CD4-positive, alpha-beta memory T cell (primary cell): Measurements from ENCODE around the gene UBL3. TPM values are rescaled to one million over a fixed set of nuclear protein-coding genes. Genes with fewer than 3 reads are reported as not detected.

Experiments used
- CTCF ChIA-PET: fragments of 350-600 bp; sonication (Branson Sonifier 250); formaldehyde crosslinking; loops from one replicate; lab custom pipeline; 2021; ENCODE audit warnings: inconsistent platforms; ENCODE audit not compliant: partially characterized antibody; lab: Charles Lee
- POLR2A ChIA-PET: fragments of 350-600 bp; sonication (Branson Sonifier 250); formaldehyde crosslinking; loops from one replicate; lab custom pipeline; 2021; ENCODE audit not compliant: partially characterized antibody; lab: Charles Lee
- DNase-seq, 5 donors: peaks; one replicate each; pipeline versions ENCODE4 v3.0.0 to v3.0.0-alpha.2; 2020 to 2022; ENCODE audit warnings: mixed read lengths in 1 of 5
- H3K27ac ChIP-seq: one replicate; pipeline ENCODE4 v1.7.0; 2013; ENCODE audit warnings: low read depth, low read length
- H3K27me3 ChIP-seq: 2 replicates; pipeline ENCODE4 v1.7.0; 2013; ENCODE audit warnings: mild to moderate bottlenecking, low read length, moderate library complexity; ENCODE audit not compliant: insufficient read depth
- H3K36me3 ChIP-seq: 2 replicates; pipeline ENCODE4 v1.7.0; 2013; ENCODE audit warnings: mild to moderate bottlenecking, low read length, moderate library complexity; ENCODE audit not compliant: insufficient read depth
- H3K4me1 ChIP-seq: 2 replicates; pipeline ENCODE4 v1.7.0; 2013; ENCODE audit warnings: mild to moderate bottlenecking, low read length, moderate library complexity; ENCODE audit not compliant: insufficient read depth
- H3K4me3 ChIP-seq, 2 donors: one replicate each; pipeline ENCODE4 v1.7.0; 2013; ENCODE audit warnings: low read length in 2 of 2, mild to moderate bottlenecking in 1 of 2
- H3K9me3 ChIP-seq, 2 donors: one replicate each; pipeline ENCODE4 v1.7.0; 2013; ENCODE audit warnings: low read length in 2 of 2, control low read depth in 1 of 2; ENCODE audit not compliant: control insufficient read depth in 1 of 2
- H3K27ac Mint-ChIP-seq, 7 donors: one replicate each; pipeline ENCODE4 v1.8.0; 2020 to 2021; ENCODE audit warnings: mixed read lengths in 7 of 7, mild to moderate bottlenecking in 6 of 7, inconsistent platforms in 3 of 7, moderate library complexity in 3 of 7
- H3K27me3 Mint-ChIP-seq, 2 donors: one replicate each; pipeline ENCODE4 v1.8.0; 2020 to 2021; ENCODE audit warnings: mixed read lengths in 2 of 2
- H3K36me3 Mint-ChIP-seq, 2 donors: one replicate each; pipeline ENCODE4 v1.8.0; 2020 to 2021; ENCODE audit warnings: mixed read lengths in 2 of 2, inconsistent platforms in 1 of 2, mild to moderate bottlenecking in 1 of 2
- H3K4me1 Mint-ChIP-seq, 4 donors: one replicate each; pipeline ENCODE4 v1.8.0; 2020 to 2021; ENCODE audit warnings: mixed read lengths in 4 of 4, mild to moderate bottlenecking in 1 of 4
- H3K4me3 Mint-ChIP-seq, 8 donors: one replicate each; pipeline ENCODE4 v1.8.0; 2020 to 2021; ENCODE audit warnings: mixed read lengths in 8 of 8, mild to moderate bottlenecking in 7 of 8, moderate library complexity in 6 of 8, inconsistent platforms in 3 of 8
- H3K9me3 Mint-ChIP-seq, 8 donors: one replicate each; pipeline ENCODE4 v1.8.0; 2020 to 2021; ENCODE audit warnings: mixed read lengths in 8 of 8, mild to moderate bottlenecking in 5 of 8, inconsistent platforms in 3 of 8, moderate library complexity in 1 of 8
- intact Hi-C: fragments of 100-400 bp; cut with micrococcal nuclease; formaldehyde crosslinking; loops from one replicate; pipeline ENCODE4 v1.15.1; 2023
- polyA plus RNA-seq, 2 donors: library from polyadenylated mRNA; unstranded; fragments of 300-500 nt; fragmentation: Illumina TruSeq; gene quantifications; one replicate each; pipeline ENCODE4 v1.2.3, GENCODE V29; 2021
- total RNA-seq, 2 experiments: library from RNA; stranded (reverse); gene quantifications; one replicate each; pipeline ENCODE4 v1.2.3, GENCODE V29; 2021

Gene UBL3
- total and polyA plus RNA-seq, 4 experiments from 2014 or later, result 45.7 to 47.4 (median 46.6) TPM

DNA sequence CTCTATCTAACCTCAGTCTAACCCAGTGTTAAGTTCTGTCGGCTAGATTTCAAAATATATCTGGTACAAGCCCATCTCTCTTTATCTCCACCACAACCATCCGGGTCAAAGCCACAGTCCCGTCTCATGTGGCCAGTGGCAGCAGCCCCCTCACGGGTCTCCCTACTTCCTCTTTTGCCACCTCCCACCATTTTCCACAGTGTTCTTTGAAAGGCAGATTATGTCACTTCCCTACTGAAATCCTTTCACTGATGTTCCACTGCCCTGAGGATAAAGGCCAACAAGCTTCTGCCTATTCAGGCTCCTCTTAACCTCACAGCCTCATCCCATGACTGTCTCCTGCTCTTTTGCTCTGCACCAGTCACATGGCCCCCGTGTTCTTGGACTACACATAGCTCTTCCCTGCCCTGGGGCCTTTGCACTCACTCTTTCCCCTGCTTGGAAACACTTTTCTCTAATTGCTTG lies 117.2 kb downstream of the UBL3 start:
- no peak overlapping the region for H3K4me3 Mint-ChIP-seq
- POLR2A ChIA-PET, result no interaction called here
- H3K4me3 ChIP-seq, result no peak overlapping the region
- H3K9me3 ChIP-seq, result no peaks in the 10 kb centered on the region
- CTCF ChIA-PET, result interaction anchor here (1.3 kb wide), 1 partner anchor 225 kb away, joined by 3 read pairs; no protein-coding TSS in a partner anchor
- H3K4me1 ChIP-seq, result no peaks in the 10 kb centered on the region
- no peaks in the 10 kb centered on the region for H3K36me3 ChIP-seq
- H3K9me3 Mint-ChIP-seq, result no peaks in the 10 kb centered on the region
- peaks cover 0 to 4% (median 2%) of the 10 kb centered on the region in 4 donors for H3K4me1 Mint-ChIP-seq
- H3K36me3 Mint-ChIP-seq, result no peaks in the 10 kb centered on the region
- no peak for DNase-seq
- H3K27ac Mint-ChIP-seq, result no peak overlapping the region
- peaks cover 32 to 39% of the 10 kb centered on the region in 2 donors for H3K27me3 Mint-ChIP-seq
- H3K27ac ChIP-seq, result no peak overlapping the region
- H3K27me3 ChIP-seq, result no peaks in the 10 kb centered on the region
- intact Hi-C loops, result no loop called here

- Histone ChIP-seq H3K4me3 (no peak overlapping the region), H3K9me3 (peaks cover 0 to 5% of the 10 kb centered on the region in 2 donors), H3K36me3 (no peaks in the 10 kb centered on the region), H3K27ac (no peak overlapping the region), H3K27me3 (no peaks in the 10 kb centered on the region), H3K4me1 (no peaks in the 10 kb centered on the region)
- H3K9me3 Mint-ChIP-seq, result peaks cover 0 to 9% (median 6%) of the 10 kb centered on the region in 8 donors
- ChIA-PET CTCF (interaction anchor here (0.7 kb wide), 1 partner anchor 22 kb away, joined by 3 read pairs; no protein-coding TSS in a partner anchor), POLR2A (no interaction called here)
- H3K4me1 Mint-ChIP-seq, result peaks cover 0 to 4% (median 2%) of the 10 kb centered on the region in 4 donors
- no peaks in the 10 kb centered on the region for H3K36me3 Mint-ChIP-seq
- no peak for DNase-seq
- no peak overlapping the region for H3K27ac Mint-ChIP-seq
- no peak overlapping the region for H3K4me3 Mint-ChIP-seq
- H3K27me3 Mint-ChIP-seq, result peaks cover 35 to 41% of the 10 kb centered on the region in 2 donors
- intact Hi-C loops, result no loop called here
Measured at GRCh38 chr13:29730253-29730652, 120.2 kb downstream of the UBL3 start.

GRCh38 chr13:29722415-29722814 lies 128.0 kb downstream of the UBL3 start:
- Mint-ChIP-seq H3K27me3 (peaks cover 7 to 13% of the 10 kb centered on the region in 2 donors), H3K36me3 (no peaks in the 10 kb centered on the region), H3K27ac (no peak overlapping the region), H3K4me1 (no peaks in the 10 kb centered on the region), H3K9me3 (peaks cover 2 to 8% (median 6%) of the 10 kb centered on the region in 8 donors), H3K4me3 (no peak overlapping the region)
- Histone ChIP-seq H3K36me3 (no peaks in the 10 kb centered on the region), H3K4me3 (no peak overlapping the region), H3K27me3 (no peaks in the 10 kb centered on the region), H3K9me3 (peaks cover 0 to 5% of the 10 kb centered on the region in 2 donors), H3K4me1 (no peaks in the 10 kb centered on the region), H3K27ac (no peak overlapping the region)
- ChIA-PET CTCF (no interaction called here), POLR2A (no interaction called here)
- intact Hi-C loops, result no loop called here
- no peak for DNase-seq

DNA sequence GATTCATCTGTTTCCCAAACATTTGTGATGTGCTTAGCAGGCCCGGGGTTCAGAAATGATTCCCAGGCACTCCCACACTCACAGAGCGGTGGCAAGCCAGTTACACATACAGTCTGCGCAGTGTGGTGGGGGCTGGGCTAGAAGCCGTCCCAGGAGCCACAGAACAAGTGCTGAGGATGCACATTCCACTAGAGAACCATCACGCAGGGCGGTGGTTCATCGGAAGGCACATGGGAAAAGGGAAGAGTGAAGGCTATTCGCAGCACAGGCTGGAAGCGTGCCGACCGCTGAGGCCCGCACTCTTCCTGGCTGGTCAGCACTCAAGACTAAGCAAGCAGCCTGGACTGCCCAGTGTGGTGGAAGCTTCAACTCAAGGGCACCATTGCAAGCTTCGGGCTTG lies 128.7 kb downstream of the UBL3 start:
- no peak overlapping the region for H3K4me3 ChIP-seq
- H3K27ac Mint-ChIP-seq, result no peak overlapping the region
- H3K4me1 Mint-ChIP-seq, result no peaks in the 10 kb centered on the region
- H3K36me3 Mint-ChIP-seq, result no peaks in the 10 kb centered on the region
- peaks cover 2 to 8% (median 5%) of the 10 kb centered on the region in 8 donors for H3K9me3 Mint-ChIP-seq
- DNase-seq, result no peak
- peaks cover 0 to 5% of the 10 kb centered on the region in 2 donors for H3K9me3 ChIP-seq
- H3K27me3 Mint-ChIP-seq, result peaks cover 7 to 13% of the 10 kb centered on the region in 2 donors
- POLR2A ChIA-PET, result no interaction called here
- CTCF ChIA-PET, result no interaction called here
- H3K27ac ChIP-seq, result no peak overlapping the region
- intact Hi-C loops, result no loop called here
- H3K27me3 ChIP-seq, result no peaks in the 10 kb centered on the region
- no peaks in the 10 kb centered on the region for H3K36me3 ChIP-seq
- H3K4me3 Mint-ChIP-seq, result no peak overlapping the region
- no peaks in the 10 kb centered on the region for H3K4me1 ChIP-seq

DNA sequence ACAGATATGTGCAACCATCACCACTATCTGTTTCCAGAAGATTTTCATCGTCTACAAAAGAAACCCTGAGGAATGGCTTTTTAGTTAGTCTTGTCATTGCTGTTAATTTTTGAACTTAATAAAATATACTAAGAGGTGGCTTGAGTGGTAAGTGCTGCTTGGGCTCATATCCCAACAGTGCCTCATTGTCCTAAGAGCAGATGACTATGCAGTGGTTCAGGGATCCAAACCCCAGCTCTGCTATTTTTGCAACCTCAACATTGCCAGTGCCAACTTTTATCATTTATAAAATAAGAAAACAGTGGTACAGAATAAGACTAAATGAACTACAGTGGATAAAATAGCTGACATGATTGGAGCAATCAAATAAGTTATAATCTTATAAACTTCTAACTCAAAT lies 131.7 kb downstream of the UBL3 start:
- ChIA-PET CTCF (no interaction called here), POLR2A (no interaction called here)
- H3K4me1 ChIP-seq, result no peaks in the 10 kb centered on the region
- peaks cover 0 to 9% (median 5%) of the 10 kb centered on the region in 8 donors for H3K9me3 Mint-ChIP-seq
- intact Hi-C loops, result no loop called here
- peaks cover 7 to 21% of the 10 kb centered on the region in 2 donors for H3K27me3 Mint-ChIP-seq
- H3K4me3 Mint-ChIP-seq, result no peak overlapping the region
- H3K9me3 ChIP-seq, result no peaks in the 10 kb centered on the region
- H3K27ac ChIP-seq, result no peak overlapping the region
- no peak overlapping the region for H3K27ac Mint-ChIP-seq
- no peaks in the 10 kb centered on the region for H3K27me3 ChIP-seq
- H3K36me3 ChIP-seq, result no peaks in the 10 kb centered on the region
- H3K4me3 ChIP-seq, result no peak overlapping the region
- no peak for DNase-seq
- H3K36me3 Mint-ChIP-seq, result peaks cover 0 to 3% of the 10 kb centered on the region in 2 donors
- no peaks in the 10 kb centered on the region for H3K4me1 Mint-ChIP-seq

DNA sequence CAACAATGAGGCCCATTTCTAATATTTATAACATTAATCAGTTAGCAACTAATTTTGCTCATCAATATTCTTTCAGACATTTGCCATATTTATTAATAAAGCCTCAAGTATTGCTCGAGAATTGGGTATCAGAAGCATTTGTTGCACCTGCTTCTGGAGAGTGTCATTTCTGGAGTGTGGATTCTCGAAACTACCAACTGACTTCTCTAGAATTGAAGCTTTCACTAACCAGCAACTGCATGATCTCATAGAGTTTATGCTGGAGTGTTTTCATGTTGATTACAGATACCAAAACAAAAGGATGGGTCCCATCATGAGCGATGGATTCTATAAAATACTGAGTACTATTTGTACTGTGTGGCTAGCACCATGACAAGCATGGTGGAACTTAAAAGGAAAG lies 133.9 kb downstream of the UBL3 start:
- no peak overlapping the region for H3K4me3 Mint-ChIP-seq
- H3K27ac Mint-ChIP-seq, result no peak overlapping the region
- peaks cover 0 to 9% (median 5%) of the 10 kb centered on the region in 8 donors for H3K9me3 Mint-ChIP-seq
- Histone ChIP-seq H3K27me3 (no peaks in the 10 kb centered on the region), H3K27ac (no peak overlapping the region), H3K36me3 (no peaks in the 10 kb centered on the region), H3K4me1 (no peaks in the 10 kb centered on the region), H3K4me3 (no peak overlapping the region), H3K9me3 (no peaks in the 10 kb centered on the region)
- H3K36me3 Mint-ChIP-seq, result peaks cover 0 to 3% of the 10 kb centered on the region in 2 donors
- H3K4me1 Mint-ChIP-seq, result peaks cover 0 to 4% (median 0%) of the 10 kb centered on the region in 4 donors
- CTCF ChIA-PET, result interaction anchor here (1.1 kb wide), 1 partner anchor 208 kb away, joined by 3 read pairs; no protein-coding TSS in a partner anchor
- intact Hi-C loops, result no loop called here
- H3K27me3 Mint-ChIP-seq, result peaks cover 10 to 23% of the 10 kb centered on the region in 2 donors
- DNase-seq, result no peak
- POLR2A ChIA-PET, result no interaction called here
